ENCODE results near the gene TRPM3.

DNA sequence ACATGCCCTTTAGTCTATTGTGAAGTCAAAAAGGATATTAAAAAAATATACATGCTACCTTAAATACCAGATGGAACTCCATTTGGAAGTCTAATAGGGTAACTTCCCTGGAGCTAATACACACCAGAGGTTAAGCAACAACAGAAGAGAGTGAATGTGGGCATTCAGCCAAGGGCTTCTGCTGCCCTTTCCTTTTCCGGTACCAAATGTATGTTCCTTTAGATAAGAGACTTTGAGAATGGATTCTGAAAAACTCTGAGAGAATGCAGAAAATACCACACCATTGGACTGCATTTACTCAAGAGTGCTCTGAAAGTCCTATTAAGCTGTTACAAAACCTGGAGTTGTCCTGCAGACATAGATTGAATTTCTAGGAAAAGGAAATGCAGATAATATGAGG lies 23.8 kb upstream of the TRPM3 start:
- TF ChIP-seq, protein P1, sequence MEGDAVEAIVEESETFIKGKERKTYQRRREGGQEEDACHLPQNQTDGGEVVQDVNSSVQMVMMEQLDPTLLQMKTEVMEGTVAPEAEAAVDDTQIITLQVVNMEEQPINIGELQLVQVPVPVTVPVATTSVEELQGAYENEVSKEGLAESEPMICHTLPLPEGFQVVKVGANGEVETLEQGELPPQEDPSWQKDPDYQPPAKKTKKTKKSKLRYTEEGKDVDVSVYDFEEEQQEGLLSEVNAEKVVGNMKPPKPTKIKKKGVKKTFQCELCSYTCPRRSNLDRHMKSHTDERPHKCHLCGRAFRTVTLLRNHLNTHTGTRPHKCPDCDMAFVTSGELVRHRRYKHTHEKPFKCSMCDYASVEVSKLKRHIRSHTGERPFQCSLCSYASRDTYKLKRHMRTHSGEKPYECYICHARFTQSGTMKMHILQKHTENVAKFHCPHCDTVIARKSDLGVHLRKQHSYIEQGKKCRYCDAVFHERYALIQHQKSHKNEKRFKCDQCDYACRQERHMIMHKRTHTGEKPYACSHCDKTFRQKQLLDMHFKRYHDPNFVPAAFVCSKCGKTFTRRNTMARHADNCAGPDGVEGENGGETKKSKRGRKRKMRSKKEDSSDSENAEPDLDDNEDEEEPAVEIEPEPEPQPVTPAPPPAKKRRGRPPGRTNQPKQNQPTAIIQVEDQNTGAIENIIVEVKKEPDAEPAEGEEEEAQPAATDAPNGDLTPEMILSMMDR (IDR thresholded peaks at IDR 0.05): no peak
- no peak for TF ChIP-seq ZNF121 (CRISPR knock-in tag; IDR thresholded peaks at IDR 0.05)
- TF ChIP-seq GRHL2 (CRISPR knock-in tag; IDR thresholded peaks at IDR 0.05; ENCODE audit: insufficient replicate concordance, severe bottlenecking): no peak
- no peak for TF ChIP-seq JUN (CRISPR knock-in tag; IDR thresholded peaks at IDR 0.05)
- no peak for TF ChIP-seq SP1 (CRISPR knock-in tag; conservative IDR thresholded peaks at IDR 0.05)
- TF ChIP-seq FOXJ3 (CRISPR knock-in tag; IDR thresholded peaks at IDR 0.05; ENCODE audit: borderline replicate concordance): no peak
- TF ChIP-seq, protein P2, sequence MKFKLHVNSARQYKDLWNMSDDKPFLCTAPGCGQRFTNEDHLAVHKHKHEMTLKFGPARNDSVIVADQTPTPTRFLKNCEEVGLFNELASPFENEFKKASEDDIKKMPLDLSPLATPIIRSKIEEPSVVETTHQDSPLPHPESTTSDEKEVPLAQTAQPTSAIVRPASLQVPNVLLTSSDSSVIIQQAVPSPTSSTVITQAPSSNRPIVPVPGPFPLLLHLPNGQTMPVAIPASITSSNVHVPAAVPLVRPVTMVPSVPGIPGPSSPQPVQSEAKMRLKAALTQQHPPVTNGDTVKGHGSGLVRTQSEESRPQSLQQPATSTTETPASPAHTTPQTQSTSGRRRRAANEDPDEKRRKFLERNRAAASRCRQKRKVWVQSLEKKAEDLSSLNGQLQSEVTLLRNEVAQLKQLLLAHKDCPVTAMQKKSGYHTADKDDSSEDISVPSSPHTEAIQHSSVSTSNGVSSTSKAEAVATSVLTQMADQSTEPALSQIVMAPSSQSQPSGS (CRISPR knock-in tag; IDR thresholded peaks at IDR 0.05; ENCODE audit: borderline replicate concordance, low read depth): no peak
- no peak for TF ChIP-seq PRRX2 (CRISPR knock-in tag; IDR thresholded peaks at IDR 0.05)
- TF ChIP-seq RELA (CRISPR knock-in tag; IDR thresholded peaks at IDR 0.05; ENCODE audit: borderline replicate concordance): no peak
- TF ChIP-seq ZNF138 (CRISPR knock-in tag; conservative IDR thresholded peaks at IDR 0.05): no peak
- TF ChIP-seq CREB1 (CRISPR knock-in tag; IDR thresholded peaks at IDR 0.05): no peak

Data from WTC11 (cell line).